ENCODE data around the gene SDS. TPM values are rescaled to one million over a fixed set of nuclear protein-coding genes. Genes with fewer than 3 reads are reported as not detected.

SDS gene
- total and polyA plus RNA-seq, 2 of the 8 experiments (the other 6 are each of a cell fraction or from before 2014, with no cell fraction given), result 0.21 TPM; not detected in 1

DNA sequence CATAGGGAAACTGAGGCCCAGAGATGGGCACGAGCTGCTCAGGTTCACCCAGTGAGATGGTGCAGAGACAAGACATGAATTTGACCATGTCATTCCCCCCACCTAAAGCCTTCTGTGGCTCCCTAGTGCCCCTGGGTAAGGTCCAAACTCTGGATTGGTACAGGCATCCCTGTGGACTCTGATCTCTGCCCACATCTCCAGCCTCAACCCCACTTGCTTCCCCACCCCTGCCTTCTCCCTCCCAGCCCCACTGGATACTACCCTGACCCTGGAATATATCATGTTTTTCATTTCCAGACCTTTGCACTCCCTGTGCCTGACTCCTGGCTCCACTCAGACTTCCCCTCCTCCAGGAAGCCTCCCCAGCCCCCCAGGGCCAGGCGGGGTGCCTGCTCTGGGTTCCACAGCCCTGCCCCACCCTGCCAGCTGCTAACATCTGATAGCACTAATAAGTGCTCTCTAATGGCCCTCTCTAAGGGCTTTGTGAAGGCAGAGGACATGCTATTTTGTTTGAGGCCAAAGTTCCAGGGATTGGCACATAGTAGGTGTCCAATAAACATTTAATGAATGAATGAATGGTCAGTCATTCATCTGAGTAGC lies 17.4 kb upstream of the SDS start:
- peaks cover 5% of the 10 kb centered on the region for H3K23me2 ChIP-seq (ENCODE audit: low read depth, low read length)
- H4K91ac ChIP-seq (replicated peaks; ENCODE audit: insufficient read length, low read length), result no peak overlapping the region
- H2BK120ac ChIP-seq (replicated peaks; ENCODE audit: low read depth, low read length), result no peak overlapping the region
- no peak for FAIRE-seq
- H2BK15ac ChIP-seq (ENCODE audit: low read length), result no peak overlapping the region
- H3K14ac ChIP-seq (ENCODE audit: insufficient read length), result no peak overlapping the region
- H3K79me1 ChIP-seq (ENCODE audit: low read depth, low read length), result no peaks in the 10 kb centered on the region
- no peak overlapping the region for H2BK5ac ChIP-seq (ENCODE audit: low read depth, low read length)
- no peak overlapping the region for H3K9ac ChIP-seq (replicated peaks in 1 of 4; ENCODE audit: extremely low read depth in 1 of 4, low read depth in 3 of 4, low read length in 3 of 4)
- no peak overlapping the region for H2AK5ac ChIP-seq (ENCODE audit: low read depth, low read length)
- H3K79me2 ChIP-seq (ENCODE audit: control insufficient read depth in 1 of 2, insufficient read depth in 2 of 2, low read length in 2 of 2), result no peaks in the 10 kb centered on the region
- H3K18ac ChIP-seq (ENCODE audit: extremely low read depth, low read length), result no peak overlapping the region
- no peaks in the 10 kb centered on the region for H3K27me3 ChIP-seq (replicated peaks in 1 of 4; ENCODE audit: control insufficient read depth in 3 of 4, extremely low read depth in 1 of 4, insufficient read depth in 3 of 4, low read length in 3 of 4)
- H3K4me1 ChIP-seq (replicated peaks in 1 of 4; ENCODE audit: control insufficient read depth in 3 of 4, insufficient read depth in 4 of 4, low read length in 3 of 4), result peaks cover 0 to 7% (median 5%) of the 10 kb centered on the region in 4 experiments; a peak in 5 of 7 replicates
- no peak overlapping the region for H2BK20ac ChIP-seq (ENCODE audit: low read length)
- POLR2A ChIA-PET (ENCODE audit: partially characterized antibody), result no interaction called here
- no peak overlapping the region for H4K5ac ChIP-seq (ENCODE audit: insufficient read length, low read depth, low read length)
- CTCF ChIA-PET (ENCODE audit: partially characterized antibody), result no interaction called here
- no peak overlapping the region for H3K4me3 ChIP-seq (ENCODE audit: extremely low read depth in 1 of 4, insufficient read depth in 2 of 4, low read depth in 3 of 4, low read length in 4 of 4)
- DNase-seq (ENCODE audit: low read depth in 1 of 2, low spot score in 2 of 2), result no peak
- H3K4ac ChIP-seq (replicated peaks; ENCODE audit: insufficient read length, low read depth, low read length), result no peak overlapping the region
- H3K23ac ChIP-seq (ENCODE audit: insufficient read length), result no peak overlapping the region
- no peak overlapping the region for H2AFZ ChIP-seq (ENCODE audit: low read length)
- H3K9me3 ChIP-seq (ENCODE audit: insufficient read depth in 2 of 2, low read depth in 1 of 2, low read length in 1 of 2), result no peaks in the 10 kb centered on the region
- H3K36me3 ChIP-seq (ENCODE audit: control insufficient read depth in 2 of 4, insufficient read depth in 4 of 4, low read length in 3 of 4), result no peaks in the 10 kb centered on the region
- H2BK12ac ChIP-seq (ENCODE audit: low read depth, low read length), result no peak overlapping the region
- no peaks in the 10 kb centered on the region for H4K20me1 ChIP-seq (replicated peaks in 1 of 2; ENCODE audit: control insufficient read depth in 1 of 2, insufficient read depth in 2 of 2, low read length in 2 of 2)
- no peak overlapping the region for H3K4me2 ChIP-seq (ENCODE audit: insufficient read depth in 1 of 2, low read depth in 2 of 2, low read length in 2 of 2)
- no peak overlapping the region for H3K56ac ChIP-seq (replicated peaks; ENCODE audit: insufficient read length, low read depth, low read length)
- 94% methylated on average over 2 of the region's 2 CpGs; no CpG with 5 or more reads in 1 of the 2 experiments for WGBS, 2 experiments (ENCODE audit: extremely low coverage in 1 of 2, insufficient coverage in 1 of 2, insufficient read length in 1 of 2, insufficient replicate concordance in 2 of 2, low coverage in 1 of 2, low lambda C conversion rate in 2 of 2, missing lambda C conversion rate in 1 of 2)
- no peak overlapping the region for H4K8ac ChIP-seq (ENCODE audit: extremely low read depth, insufficient read depth, low read length)
- H3K27ac ChIP-seq (ENCODE audit: low read depth, low read length), result no peak overlapping the region
- TF ChIP-seq SP1 (IDR thresholded peaks at IDR 0.05; ENCODE audit: low read depth, low read length) (no peak), CTBP2 (IDR thresholded peaks at IDR 0.05; ENCODE audit: borderline replicate concordance, insufficient read depth, insufficient read length, low read length) (no peak), POLR2AphosphoS5 (IDR thresholded peaks at IDR 0.05; ENCODE audit: low read depth, low read length) (no peak), RXRA (IDR thresholded peaks at IDR 0.05; ENCODE audit: insufficient read depth, low read depth, low read length) (no peak), HDAC2 (IDR thresholded peaks at IDR 0.05; ENCODE audit: borderline replicate concordance in 1 of 2, low read depth in 2 of 2, low read length in 2 of 2) (no peak), CREB1 (IDR thresholded peaks at IDR 0.05) (no peak), SUZ12 (IDR thresholded peaks at IDR 0.05; ENCODE audit: low read length) (no peak), CHD1 (IDR thresholded peaks at IDR 0.05; ENCODE audit: low read depth, low read length) (no peak), GTF2F1 (IDR thresholded peaks at IDR 0.05; ENCODE audit: borderline replicate concordance, low read depth, low read length) (no peak), EGR1 (IDR thresholded peaks at IDR 0.05; ENCODE audit: borderline replicate concordance, low read depth, low read length) (no peak), BACH1 (IDR thresholded peaks at IDR 0.05; ENCODE audit: low read length) (no peak), BRCA1 (IDR thresholded peaks at IDR 0.05; ENCODE audit: low read depth, low read length) (no peak), USF2 (IDR thresholded peaks at IDR 0.05; ENCODE audit: low read length) (no peak)
